DMS79 treated with DMSO at 0.1 percent for 48 hours (cell line): ENCODE results near the gene UXT.
"Not testable (repeated sequence)": the region's sequence is repeated elsewhere in the genome, so short reads cannot be mapped to it uniquely, and the experiment has no call there.

Experiments used
- DNase-seq: peaks from one replicate; lab custom pipeline; 2025; lab: John Stamatoyannopoulos, UW

Gene UXT

GRCh38 chrX:47614618-47615017, 44.4 kb downstream of the UXT start:
- no peak for DNase-seq

DNA sequence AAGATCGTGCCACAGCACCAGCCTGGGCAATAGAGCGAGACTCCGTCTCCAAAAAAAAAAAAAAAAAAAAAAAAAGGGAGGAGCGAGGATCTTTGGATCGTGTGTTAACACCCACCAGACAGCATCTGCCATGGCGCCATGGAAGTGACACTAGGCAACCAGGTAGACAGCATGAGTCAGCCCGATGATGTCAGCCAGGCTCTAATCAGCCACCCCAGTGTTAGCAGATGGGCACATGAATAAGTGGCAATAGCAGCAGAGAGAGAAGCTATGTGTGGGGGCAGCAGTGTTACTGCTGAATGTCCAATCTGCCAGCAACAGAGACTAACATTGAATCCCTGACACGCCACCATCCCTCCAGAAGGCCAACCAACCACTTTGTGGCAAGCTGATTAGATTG, 45.9 kb downstream of the UXT start:
- DNase-seq, result no peak

- no peak for DNase-seq
These were observed 46.6 kb downstream of the UXT start for GRCh38 chrX:47612418-47612817.

DNA sequence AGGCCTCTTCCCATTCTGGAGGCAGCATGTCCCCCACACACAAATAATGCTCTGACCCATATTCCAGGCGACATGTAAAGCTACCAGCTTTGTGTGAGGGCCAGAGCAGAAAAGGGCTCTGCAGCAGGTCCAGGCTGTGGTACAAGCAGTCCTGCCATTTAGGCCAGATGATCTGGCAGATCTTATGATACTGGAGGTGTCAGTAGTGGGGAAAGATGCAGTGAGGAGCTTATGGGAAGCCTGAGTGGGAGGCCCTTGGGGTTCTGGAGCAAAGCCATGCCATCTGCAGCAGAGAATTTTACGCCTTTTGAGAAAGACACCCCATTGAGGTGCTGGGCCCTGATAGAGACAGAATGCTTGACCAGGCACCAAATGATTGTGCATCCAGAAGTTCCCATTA, 47.1 kb downstream of the UXT start:
- no peak for DNase-seq

GRCh38 chrX:47611489-47611888, 47.5 kb downstream of the UXT start:
- DNase-seq, result no peak

DNA sequence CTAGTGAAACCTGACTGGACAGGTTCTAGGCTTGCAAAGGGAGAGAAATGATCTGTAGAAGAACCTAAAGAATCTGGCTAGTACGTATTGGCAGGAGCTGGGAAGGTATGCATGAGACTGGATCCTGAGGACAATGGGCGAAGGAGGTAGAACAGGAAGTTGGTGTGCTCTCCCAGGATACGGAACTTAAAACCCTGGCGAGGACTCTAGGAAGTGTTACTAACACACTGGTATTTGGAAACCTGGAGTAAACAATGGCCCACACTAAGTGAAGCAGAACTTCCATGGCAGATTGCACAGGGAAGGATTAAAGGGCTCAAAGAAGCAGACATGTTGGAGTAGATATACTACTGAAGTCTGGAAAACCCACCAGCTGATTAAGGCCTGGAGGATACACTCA, 48.5 kb downstream of the UXT start:
- no peak for DNase-seq

- no peak for DNase-seq
These were observed 50.7 kb downstream of the UXT start for GRCh38 chrX:47608130-47608810.

GRCh38 chrX:47607091-47607490, 51.9 kb downstream of the UXT start:
- no peak for DNase-seq

DNA sequence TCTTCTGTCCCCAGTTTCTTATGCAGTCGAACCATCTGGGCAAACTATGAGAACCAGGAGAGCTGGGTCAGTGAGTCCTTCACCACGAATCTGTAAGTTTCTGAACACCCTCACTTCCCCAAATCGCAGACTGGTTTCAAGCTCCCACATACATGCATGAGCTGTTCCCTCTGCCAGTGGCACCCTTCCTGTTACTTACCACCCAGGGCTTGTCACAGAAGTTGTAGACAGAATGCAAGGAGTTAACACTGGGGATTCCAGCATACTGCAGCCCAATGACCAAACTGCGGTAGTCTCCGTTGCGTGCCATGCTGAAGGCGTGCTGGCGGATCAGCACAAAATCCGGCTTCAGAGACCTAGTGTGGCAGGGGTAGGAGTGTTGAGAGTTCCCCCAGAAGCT, 54.0 kb downstream of the UXT start:
- no peak for DNase-seq

- DNase-seq, result not testable (repeated sequence)
These were observed 55.9 kb downstream of the UXT start for GRCh38 chrX:47603125-47603524.
